IMR-90 (cell line): ENCODE results near the gene RIPK1. TPM values are rescaled to one million over a fixed set of nuclear protein-coding genes. Genes with fewer than 3 reads are reported as not detected.
A peak's percentile ranks its signal among the peaks of the same experiment; 100 is the strongest.

Source experiments
- ATAC-seq: fragments of 200-7000 bp; cut with Tn5 transposase; 2 replicates; pipeline ENCODE4 v1.9.1; 2020; ENCODE audit warnings: low read depth, mild to moderate bottlenecking, moderate library complexity
- BruUV-seq: library from RNA; stranded (reverse); fragments of 400-500 nt; replicated peaks from 2 replicates; lab custom pipeline; 2021; lab: Mats Ljungman, UMichigan
- CTCF ChIA-PET: fragments of 300-600 bp; formaldehyde crosslinking; extraction: SDS; loops from one replicate; lab custom pipeline; 2021; ENCODE audit warnings: antibody characterized with exemption; lab: Yijun Ruan, JAX
- POLR2A ChIA-PET: fragments of 300-600 bp; sonication (Branson Sonifier 250); formaldehyde crosslinking; loops from one replicate; lab custom pipeline; 2022; ENCODE audit warnings: antibody characterized with exemption; ENCODE audit not compliant: unreplicated experiment; lab: Charles Lee
- DNase-seq: peaks from one replicate; pipeline ENCODE4 v3.0.0; 2013
- H2AFZ ChIP-seq: replicated peaks from 2 replicates; pipeline ENCODE3; 2013; ENCODE audit warnings: low read length, mild to moderate bottlenecking; ENCODE audit not compliant: poor library complexity
- H2AK5ac ChIP-seq: 2 replicates; pipeline ENCODE4 v1.6.1; 2013; ENCODE audit warnings: low read depth, low read length, inconsistent platforms
- H2AK9ac ChIP-seq: replicated peaks from 2 replicates; pipeline ENCODE3; 2013; ENCODE audit warnings: mild to moderate bottlenecking, low read depth, low read length, moderate library complexity; ENCODE audit not compliant: poor library complexity
- H2BK120ac ChIP-seq: 2 replicates; pipeline ENCODE4 v1.6.1; 2013; ENCODE audit warnings: low read depth, low read length, inconsistent platforms
- H2BK15ac ChIP-seq: 3 replicates; pipeline ENCODE4 v1.6.1; 2013; ENCODE audit warnings: low read depth, low read length, inconsistent platforms
- H2BK20ac ChIP-seq: 2 replicates; pipeline ENCODE4 v1.6.1; 2013; ENCODE audit warnings: low read depth, mild to moderate bottlenecking, inconsistent platforms, low read length, moderate library complexity
- H2BK5ac ChIP-seq: 2 replicates; pipeline ENCODE4 v1.6.1; 2013; ENCODE audit warnings: mild to moderate bottlenecking, low read depth, low read length, inconsistent platforms; ENCODE audit not compliant: poor library complexity, severe bottlenecking
- H3K14ac ChIP-seq: replicated peaks from 2 replicates; pipeline ENCODE4 v1.6.1; 2013; ENCODE audit warnings: low read depth, low read length, inconsistent platforms
- H3K18ac ChIP-seq: 2 replicates; pipeline ENCODE4 v1.6.1; 2013; ENCODE audit warnings: low read depth, low read length, control low read depth
- H3K23ac ChIP-seq: 2 replicates; pipeline ENCODE4 v1.6.1; 2013; ENCODE audit warnings: low read depth, low read length, inconsistent platforms
- H3K27ac ChIP-seq: 2 replicates; pipeline ENCODE4 v1.5.1; 2013; ENCODE audit warnings: mild to moderate bottlenecking, control low read depth, low read length; ENCODE audit not compliant: insufficient read depth
- H3K27me3 ChIP-seq: 2 replicates; pipeline ENCODE4 v1.6.1; 2013; ENCODE audit warnings: low read length; ENCODE audit not compliant: control insufficient read depth, insufficient read depth
- H3K36me3 ChIP-seq: 2 replicates; pipeline ENCODE4 v1.6.1; 2013; ENCODE audit warnings: low read length, mixed read lengths; ENCODE audit not compliant: control insufficient read depth, insufficient read depth
- H3K4ac ChIP-seq: 2 replicates; pipeline ENCODE4 v1.6.1; 2013; ENCODE audit warnings: low read depth, low read length, inconsistent platforms
- H3K4me1 ChIP-seq: 2 replicates; pipeline ENCODE4 v1.6.1; 2013; ENCODE audit warnings: low read length, mixed read lengths; ENCODE audit not compliant: control insufficient read depth, insufficient read depth
- H3K4me2 ChIP-seq: 2 replicates; pipeline ENCODE4 v1.6.1; 2013; ENCODE audit warnings: low read depth, mild to moderate bottlenecking, control low read depth, low read length, moderate library complexity
- H3K4me3 ChIP-seq: 2 replicates; pipeline ENCODE4 v1.5.1; 2013; ENCODE audit warnings: low read depth, mild to moderate bottlenecking, control low read depth, low read length, moderate library complexity; ENCODE audit not compliant: insufficient read depth
- H3K56ac ChIP-seq: 2 replicates; pipeline ENCODE4 v1.6.1; 2013; ENCODE audit warnings: low read length, inconsistent platforms; ENCODE audit not compliant: insufficient read depth; ENCODE audit errors: extremely low read depth
- H3K79me1 ChIP-seq, 2 experiments: 2 replicates each; pipeline ENCODE4 v1.6.1; 2013; ENCODE audit warnings: low read length in 2 of 2, inconsistent platforms in 1 of 2, low read depth in 1 of 2
- H3K9ac ChIP-seq: 2 replicates; pipeline ENCODE4 v1.6.1; 2013; ENCODE audit warnings: low read depth, low read length, control low read depth
- H3K9me1 ChIP-seq: 2 replicates; pipeline ENCODE4 v1.6.1; 2013; ENCODE audit warnings: low read length, inconsistent platforms; ENCODE audit not compliant: insufficient read depth
- H3K9me3 ChIP-seq: 2 replicates; pipeline ENCODE4 v1.6.1; 2013; ENCODE audit warnings: low read length; ENCODE audit not compliant: control insufficient read depth, insufficient read depth
- H4K20me1 ChIP-seq: 2 replicates; pipeline ENCODE4 v1.6.1; 2013; ENCODE audit warnings: low read length, inconsistent platforms; ENCODE audit not compliant: insufficient read depth
- H4K5ac ChIP-seq: 2 replicates; pipeline ENCODE4 v1.6.1; 2013; ENCODE audit warnings: mild to moderate bottlenecking, low read depth, low read length, control low read depth
- H4K8ac ChIP-seq, 2 experiments: 2 replicates each; pipeline ENCODE4 v1.6.1; 2013; ENCODE audit warnings: low read depth in 2 of 2, low read length in 2 of 2, control low read depth in 1 of 2, inconsistent platforms in 1 of 2
- H4K91ac ChIP-seq: 2 replicates; pipeline ENCODE4 v1.6.1; 2013; ENCODE audit warnings: low read depth, low read length, inconsistent platforms; ENCODE audit not compliant: insufficient read depth
- BHLHE40 ChIP-seq: fragments of 150-350 bp; IDR thresholded peaks from 2 replicates; pipeline ENCODE4 v1.6.1; 2016; ENCODE audit warnings: mild to moderate bottlenecking, low read depth, low read length
- CEBPB ChIP-seq: IDR thresholded peaks from 2 replicates; pipeline ENCODE4 v1.6.1; 2012; ENCODE audit warnings: low read depth, low read length, improper control_type of control experiment
- FOS ChIP-seq: fragments of 150-350 bp; IDR thresholded peaks from 2 replicates; pipeline ENCODE4 v1.6.1; 2016; ENCODE audit warnings: low read depth, low read length
- MAFK ChIP-seq: IDR thresholded peaks from 2 replicates; pipeline ENCODE4 v1.6.1; 2012; ENCODE audit warnings: low read depth, low read length, improper control_type of control experiment
- NFE2L2 ChIP-seq: fragments of 150-350 bp; IDR thresholded peaks from 2 replicates; pipeline ENCODE4 v1.6.1; 2016; ENCODE audit warnings: low read depth, mild to moderate bottlenecking, low read length
- WGBS, 2 experiments: methylation state at CpG; one replicate each; pipeline versions ENCODE4 v1.1.5 to v1.1.7; 2013; ENCODE audit warnings: missing lambda C conversion rate in 2 of 2; ENCODE audit not compliant: insufficient read length in 1 of 2; ENCODE audit errors: extremely low coverage in 2 of 2; 5-methylcytosine and 5-hydroxymethylcytosine counted together
- dilution Hi-C: fragments of 300-500 bp; cut with HindIII; formaldehyde crosslinking; loops from one replicate; pipeline ENCODE4 v1.14.3; 2018; ENCODE audit warnings: low sequenced_read_pairs; ENCODE audit not compliant: unreplicated experiment
- in situ Hi-C: fragments of 300-500 bp; cut with MboI; formaldehyde crosslinking; loops from 3 replicates; pipeline ENCODE4 v1.14.3; 2019; ENCODE audit warnings: low sequenced_read_pairs, inconsistent platforms, mixed read lengths
- intact Hi-C: fragments of 100-400 bp; cut with micrococcal nuclease; formaldehyde crosslinking; loops from 2 replicates; pipeline ENCODE4 v1.10.0; 2022
- polyA plus RNA-seq, 3 experiments: library from polyadenylated mRNA; depleted of rRNA; stranded (reverse); fragments of >200 nt; gene quantifications; 2 replicates each; pipeline ENCODE4 v1.2.3, GENCODE V29; 2012; ENCODE audit warnings: low replicate concordance in 1 of 3
- total RNA-seq: library from RNA; depleted of rRNA; stranded (reverse); fragments of >200 nt; gene quantifications from 2 replicates; pipeline ENCODE4 v1.2.3, GENCODE V29; 2012
- TF ChIP-seq, protein P1 (sequence below): conservative IDR thresholded peaks from 2 replicates; pipeline ENCODE4 v1.5.1; 2012; ENCODE audit warnings: mild to moderate bottlenecking, low read depth, low read length, improper control_type of control experiment
- TF ChIP-seq, protein P2 (sequence below): fragments of 150-350 bp; IDR thresholded peaks from 2 replicates; pipeline ENCODE4 v1.6.1; 2016; ENCODE audit warnings: low read depth, mild to moderate bottlenecking, low read length, moderate library complexity, borderline replicate concordance

The RIPK1 gene
- total and polyA plus RNA-seq, 2 of the 4 experiments (the other 2 are of a cell fraction): 12.6 to 25.6 TPM

DNA sequence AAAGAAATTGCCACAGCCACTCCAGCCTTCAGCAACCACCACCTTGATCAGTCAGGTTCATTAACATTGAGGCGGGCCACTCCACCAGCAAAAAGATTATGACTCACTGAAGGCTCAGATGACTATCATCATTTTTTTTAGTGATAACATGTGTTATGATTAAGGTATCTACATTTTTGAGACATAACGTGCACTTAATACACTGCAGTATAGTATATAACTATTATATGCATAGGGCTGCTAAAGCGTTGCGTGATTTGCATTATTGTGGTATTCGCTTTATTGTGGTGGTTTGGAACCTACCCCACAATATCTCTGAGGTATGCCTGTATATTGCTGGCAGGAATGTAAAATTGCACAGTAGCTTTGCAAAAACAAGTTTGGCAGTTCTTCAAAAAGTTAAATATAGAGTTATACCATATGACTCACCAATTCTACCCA is 6.8 kb upstream of the RIPK1 start:
- Histone ChIP-seq H2AFZ (no peak overlapping the region), H3K36me3 (no peaks in the 10 kb centered on the region), H2AK5ac (no peak overlapping the region), H3K9ac (no peak overlapping the region), H2BK20ac (no peak overlapping the region), H3K4ac (no peak overlapping the region), H2BK5ac (no peak overlapping the region), H4K5ac (no peak overlapping the region), H3K23ac (no peak overlapping the region), H2BK120ac (no peak overlapping the region), H3K27me3 (no peaks in the 10 kb centered on the region; the same call in 1 of the 2 replicates), H4K20me1 (no peaks in the 10 kb centered on the region), H3K14ac (no peak overlapping the region), H3K27ac (no peak overlapping the region), H3K56ac (no peak overlapping the region), H3K4me3 (no peak overlapping the region), H2AK9ac (no peak overlapping the region), H4K8ac (no peak overlapping the region), H3K9me3 (no peaks in the 10 kb centered on the region), H3K4me2 (no peak overlapping the region), H3K4me1 (peaks cover 3% of the 10 kb centered on the region), H3K18ac (no peak overlapping the region), H3K9me1 (no peaks in the 10 kb centered on the region), H4K91ac (no peak overlapping the region), H3K79me1 (peaks cover 3 to 18% of the 10 kb centered on the region in 2 experiments; a peak in 2 of 4 replicates), H2BK15ac (no peak overlapping the region)
- in situ Hi-C loops (no loop called here), dilution Hi-C loops (no loop called here), intact Hi-C loops (no loop called here)
- ChIA-PET CTCF (no interaction called here), POLR2A (no interaction called here)
- WGBS, 2 experiments: no CpG with 5 or more reads among the region's 5 CpGs
- TF ChIP-seq MAFK (peak; percentile 24; the same call in 1 of the 2 replicates), FOS (peak; percentile 15; the same call in 1 of the 2 replicates), CEBPB (peak; percentile 51; the same call in 1 of the 2 replicates), BHLHE40 (peak; percentile 25; the same call in 1 of the 2 replicates), NFE2L2 (no peak)
- TF ChIP-seq, protein P1, sequence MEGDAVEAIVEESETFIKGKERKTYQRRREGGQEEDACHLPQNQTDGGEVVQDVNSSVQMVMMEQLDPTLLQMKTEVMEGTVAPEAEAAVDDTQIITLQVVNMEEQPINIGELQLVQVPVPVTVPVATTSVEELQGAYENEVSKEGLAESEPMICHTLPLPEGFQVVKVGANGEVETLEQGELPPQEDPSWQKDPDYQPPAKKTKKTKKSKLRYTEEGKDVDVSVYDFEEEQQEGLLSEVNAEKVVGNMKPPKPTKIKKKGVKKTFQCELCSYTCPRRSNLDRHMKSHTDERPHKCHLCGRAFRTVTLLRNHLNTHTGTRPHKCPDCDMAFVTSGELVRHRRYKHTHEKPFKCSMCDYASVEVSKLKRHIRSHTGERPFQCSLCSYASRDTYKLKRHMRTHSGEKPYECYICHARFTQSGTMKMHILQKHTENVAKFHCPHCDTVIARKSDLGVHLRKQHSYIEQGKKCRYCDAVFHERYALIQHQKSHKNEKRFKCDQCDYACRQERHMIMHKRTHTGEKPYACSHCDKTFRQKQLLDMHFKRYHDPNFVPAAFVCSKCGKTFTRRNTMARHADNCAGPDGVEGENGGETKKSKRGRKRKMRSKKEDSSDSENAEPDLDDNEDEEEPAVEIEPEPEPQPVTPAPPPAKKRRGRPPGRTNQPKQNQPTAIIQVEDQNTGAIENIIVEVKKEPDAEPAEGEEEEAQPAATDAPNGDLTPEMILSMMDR: peak; percentile 39
- TF ChIP-seq, protein P2, sequence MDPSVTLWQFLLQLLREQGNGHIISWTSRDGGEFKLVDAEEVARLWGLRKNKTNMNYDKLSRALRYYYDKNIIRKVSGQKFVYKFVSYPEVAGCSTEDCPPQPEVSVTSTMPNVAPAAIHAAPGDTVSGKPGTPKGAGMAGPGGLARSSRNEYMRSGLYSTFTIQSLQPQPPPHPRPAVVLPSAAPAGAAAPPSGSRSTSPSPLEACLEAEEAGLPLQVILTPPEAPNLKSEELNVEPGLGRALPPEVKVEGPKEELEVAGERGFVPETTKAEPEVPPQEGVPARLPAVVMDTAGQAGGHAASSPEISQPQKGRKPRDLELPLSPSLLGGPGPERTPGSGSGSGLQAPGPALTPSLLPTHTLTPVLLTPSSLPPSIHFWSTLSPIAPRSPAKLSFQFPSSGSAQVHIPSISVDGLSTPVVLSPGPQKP: no peak
- DNase-seq (peak; percentile 84), ATAC-seq (peak; percentile 2; the same call in 1 of the 2 replicates)
- BruUV-seq: no TSS peak
